Measurements from ENCODE around the gene SYNJ2.

SYNJ2 gene

DNA sequence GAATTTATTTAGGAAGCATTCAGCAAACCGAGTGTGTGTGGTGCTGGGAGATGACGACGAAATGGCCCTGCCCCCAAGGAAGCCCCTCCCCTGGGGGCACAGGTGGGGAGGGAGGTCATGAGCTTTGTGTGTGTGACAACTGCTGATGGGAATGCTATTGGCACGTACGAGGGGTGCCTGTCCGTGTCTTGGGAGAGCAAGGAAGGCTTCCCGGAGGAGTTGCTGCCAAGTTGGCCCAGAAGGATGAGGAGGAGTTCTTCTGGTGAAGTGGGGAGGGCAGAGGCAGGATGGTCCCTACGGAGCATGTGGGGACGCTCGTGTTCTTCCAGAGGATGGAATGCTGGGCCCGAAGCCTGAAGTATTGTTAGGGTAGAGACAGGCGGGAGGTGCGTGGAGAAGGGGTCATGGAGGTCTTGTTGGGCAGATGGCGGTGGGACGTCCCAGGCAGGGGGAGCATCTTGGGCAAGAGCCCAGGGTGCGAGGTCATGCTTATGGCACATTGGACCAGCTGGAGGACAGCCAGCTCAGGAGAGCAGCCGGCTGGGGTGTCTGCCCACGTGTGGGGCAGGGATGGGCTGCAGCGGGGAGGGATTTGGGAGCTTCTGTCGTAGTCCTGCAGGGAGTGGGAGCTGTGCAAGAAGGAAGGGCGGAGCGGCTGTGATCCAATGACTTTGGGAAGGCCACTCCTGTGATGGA, 46.1 kb downstream of the SYNJ2 start:
- DNase-seq (ENCODE audit: low read depth in 3 of 3) = no peak

DNA sequence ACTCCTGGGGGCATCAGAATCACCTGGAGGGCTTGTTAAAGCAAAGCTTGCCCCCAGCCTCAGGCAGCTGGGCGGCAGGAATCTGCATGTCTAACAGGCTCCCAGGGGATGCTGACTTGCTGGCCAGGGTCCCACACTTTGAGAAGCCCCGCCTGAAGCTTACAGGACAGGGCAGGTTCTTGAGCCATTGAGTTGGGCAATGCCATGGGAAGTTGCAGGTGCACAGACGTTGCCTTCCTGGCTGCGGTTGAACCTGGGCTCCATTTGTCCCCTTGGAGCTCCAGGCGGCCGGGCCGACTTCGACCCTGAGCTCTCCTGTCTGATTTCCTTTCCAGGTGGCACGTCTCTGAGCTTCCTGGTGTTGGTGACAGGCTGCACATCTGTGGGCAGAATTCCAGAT, 46.8 kb downstream of the SYNJ2 start:
- DNase-seq (ENCODE audit: low read depth in 3 of 3) = no peak

DNA sequence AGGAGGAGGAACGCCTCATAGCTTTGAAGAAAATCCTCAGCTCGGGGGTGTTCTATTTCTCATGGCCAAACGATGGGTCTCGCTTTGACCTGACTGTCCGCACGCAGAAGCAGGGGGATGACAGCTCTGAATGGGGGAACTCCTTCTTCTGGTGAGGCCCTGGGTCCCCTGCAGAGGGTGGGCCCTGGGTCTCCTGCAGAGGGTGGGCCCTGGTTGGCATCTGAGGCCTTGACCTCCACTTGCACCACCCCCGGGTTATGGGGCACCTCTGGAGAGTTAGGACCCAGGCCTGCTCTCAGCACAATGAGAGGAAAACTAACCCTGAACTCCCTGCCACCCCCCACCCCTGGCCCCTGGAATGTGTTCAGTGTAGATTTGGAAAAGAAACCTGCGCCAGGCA, 47.2 kb downstream of the SYNJ2 start:
- no peak for DNase-seq (ENCODE audit: low read depth in 3 of 3)

DNA sequence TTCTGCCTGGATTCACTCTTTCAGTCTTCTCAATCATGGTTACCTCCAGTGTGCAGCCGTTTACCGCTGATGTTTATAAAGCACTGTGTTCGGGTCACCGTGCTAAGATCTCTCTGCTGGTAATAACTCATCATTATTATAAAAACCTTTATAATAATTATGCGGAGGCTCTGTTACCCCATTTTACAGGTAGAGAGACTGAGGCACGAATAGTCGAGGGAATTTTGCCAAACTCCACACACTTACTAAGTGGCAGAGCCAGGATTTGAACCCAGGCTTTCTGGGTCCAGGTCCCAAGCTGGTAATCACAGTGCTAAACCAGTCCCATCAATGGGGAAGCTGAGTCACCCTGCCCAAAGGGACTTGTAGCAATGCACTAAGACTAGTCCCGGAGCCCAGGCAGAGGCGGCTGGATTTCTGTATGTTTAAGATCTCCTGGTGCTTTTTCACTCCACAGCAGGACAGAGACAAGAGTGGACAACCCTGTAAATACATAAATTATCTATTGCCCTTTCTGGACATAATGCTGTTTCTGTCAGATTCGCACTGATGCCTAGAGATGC, 48.1 kb downstream of the SYNJ2 start:
- DNase-seq (ENCODE audit: low read depth in 3 of 3) = no peak

DNA sequence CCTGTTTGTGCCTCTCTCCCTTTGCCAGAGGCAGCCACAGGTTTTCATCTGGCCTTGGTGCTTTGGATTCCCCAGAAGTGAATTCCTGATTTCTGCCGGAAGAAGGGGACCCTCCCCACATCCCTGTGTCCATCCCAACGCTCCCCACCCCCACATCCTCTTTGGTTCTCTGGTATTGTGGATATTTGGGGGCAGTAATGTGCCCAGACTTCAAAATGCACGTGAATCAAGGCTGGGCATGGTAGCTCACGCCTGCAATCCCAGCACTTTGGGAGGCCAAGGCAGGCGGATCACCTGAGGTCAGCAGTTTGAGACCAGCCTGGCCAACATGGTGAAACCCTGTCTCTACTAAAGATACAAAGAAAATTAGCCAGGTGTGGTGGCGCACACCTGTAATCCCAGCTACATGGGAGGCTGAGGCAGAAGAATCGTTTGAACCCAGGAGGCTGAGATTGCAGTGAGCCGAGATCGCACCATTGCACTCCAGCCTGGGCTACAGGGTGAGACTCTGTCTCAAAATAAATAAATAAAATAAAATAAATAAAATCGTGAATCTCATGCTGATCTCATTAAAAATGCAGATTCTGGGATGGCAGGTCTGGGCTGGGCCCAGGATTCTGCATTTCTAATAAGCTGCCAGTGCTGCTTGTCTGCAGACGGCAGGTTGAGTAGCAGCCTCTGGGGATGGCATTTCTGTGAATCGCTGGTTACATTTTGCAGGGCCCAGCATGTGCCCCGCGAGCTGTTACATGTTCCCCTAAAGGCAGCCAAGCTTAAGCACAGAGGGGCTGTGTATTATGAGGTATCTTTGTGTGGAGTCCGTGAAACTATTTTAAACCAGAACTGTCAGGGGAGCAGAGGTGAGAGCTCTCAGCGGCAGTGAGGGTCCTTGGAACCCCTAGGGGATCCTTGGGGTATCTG, 49.0 kb downstream of the SYNJ2 start:
- DNase-seq (ENCODE audit: low read depth in 3 of 3) = no peak

DNA sequence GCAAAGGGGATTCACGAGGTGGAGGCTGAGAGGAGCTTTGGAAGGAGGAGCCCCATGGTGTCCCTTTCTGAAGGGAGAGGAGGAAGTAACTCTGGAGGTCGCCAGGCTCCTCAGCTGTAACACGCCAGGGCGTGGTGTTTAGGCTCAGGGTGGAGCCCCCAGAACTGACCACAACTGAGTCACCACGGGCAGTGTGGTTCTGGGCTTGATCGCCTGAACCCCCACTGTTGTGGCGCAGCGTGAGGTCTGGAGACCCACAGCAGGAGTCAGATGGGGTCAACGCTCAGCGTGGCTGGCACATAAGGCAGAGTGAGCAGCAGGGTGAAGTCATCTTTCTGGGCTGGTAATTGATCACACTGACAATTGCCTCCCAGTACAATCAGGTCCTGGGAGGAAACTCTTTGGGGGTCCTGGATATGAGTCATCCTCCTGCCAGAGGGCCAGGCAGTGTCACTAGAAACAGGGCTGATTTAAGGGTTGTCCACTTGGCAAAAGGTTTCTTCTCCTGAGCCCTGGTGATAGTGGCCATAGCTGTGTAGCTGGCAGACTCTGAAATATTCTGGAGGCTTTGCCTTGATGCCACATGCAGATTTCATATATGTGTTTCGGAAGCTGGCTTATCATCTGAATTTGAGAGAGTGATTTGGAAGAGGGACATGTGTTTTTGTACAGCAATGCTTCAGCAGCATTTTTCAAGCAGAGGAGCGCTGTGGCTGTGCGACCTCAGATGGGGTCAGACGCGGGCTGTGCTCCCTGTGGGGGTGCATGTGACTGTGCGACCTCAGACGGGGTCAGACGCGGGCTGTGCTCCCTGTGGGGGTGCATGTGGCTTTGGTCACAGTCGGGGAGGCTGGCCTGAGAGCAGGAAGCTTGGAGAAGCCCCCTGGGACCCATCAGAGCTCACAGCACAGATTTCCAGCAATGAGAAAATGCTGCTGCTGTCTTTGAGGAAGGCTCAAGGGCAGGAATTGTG, 50.0 kb downstream of the SYNJ2 start:
- DNase-seq (ENCODE audit: low read depth in 3 of 3) = no peak

DNA sequence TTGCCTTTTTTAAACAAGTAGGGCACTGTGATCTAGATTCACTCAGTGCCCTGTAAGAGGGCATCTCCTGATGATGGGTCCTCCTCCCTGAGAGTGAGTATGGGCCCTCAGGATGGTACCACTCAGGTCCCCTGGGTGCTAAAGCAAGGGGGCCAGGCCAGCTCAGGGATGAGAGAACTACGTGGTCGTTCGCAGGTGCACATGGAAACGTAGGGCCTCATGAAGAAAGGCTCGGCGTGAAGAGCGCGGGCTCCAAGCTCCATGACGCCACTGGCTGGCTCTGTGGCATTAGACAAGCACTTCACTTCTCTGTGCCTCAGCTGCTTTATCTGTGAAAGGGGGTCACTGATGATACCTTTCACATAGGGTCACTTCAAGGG, 50.7 kb downstream of the SYNJ2 start:
- no peak for DNase-seq (ENCODE audit: low read depth in 3 of 3)

DNA sequence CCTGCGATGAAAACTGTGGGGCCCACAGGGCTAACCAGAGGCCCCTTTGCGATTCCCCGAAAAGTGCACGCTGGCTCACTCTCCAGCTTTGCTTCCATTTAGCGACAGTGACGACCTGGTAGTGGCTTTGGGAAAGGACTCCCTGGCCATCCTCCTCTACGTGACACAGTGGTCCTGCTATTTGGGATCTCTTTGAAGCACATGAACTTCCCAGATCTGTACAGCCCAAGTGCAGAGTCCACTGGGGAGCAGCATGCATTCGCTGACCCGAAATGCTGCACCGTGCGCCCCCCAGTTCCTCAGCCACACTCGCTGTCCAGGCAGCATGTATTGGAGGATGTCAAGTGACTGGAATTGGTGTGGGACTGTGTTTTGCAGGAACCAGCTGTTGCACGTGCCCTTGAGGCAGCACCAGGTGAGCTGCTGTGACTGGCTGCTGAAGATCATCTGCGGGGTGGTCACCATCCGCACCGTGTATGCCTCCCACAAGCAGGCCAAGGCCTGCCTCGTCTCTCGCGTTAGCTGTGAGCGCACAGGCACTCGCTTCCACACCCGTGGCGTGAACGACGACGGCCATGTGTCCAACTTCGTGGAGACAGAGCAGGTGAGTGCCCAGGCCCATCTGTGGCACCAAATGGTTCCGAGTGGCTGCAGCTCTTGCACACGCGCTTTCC, 51.6 kb downstream of the SYNJ2 start:
- no peak for DNase-seq (ENCODE audit: low read depth in 3 of 3)

DNA sequence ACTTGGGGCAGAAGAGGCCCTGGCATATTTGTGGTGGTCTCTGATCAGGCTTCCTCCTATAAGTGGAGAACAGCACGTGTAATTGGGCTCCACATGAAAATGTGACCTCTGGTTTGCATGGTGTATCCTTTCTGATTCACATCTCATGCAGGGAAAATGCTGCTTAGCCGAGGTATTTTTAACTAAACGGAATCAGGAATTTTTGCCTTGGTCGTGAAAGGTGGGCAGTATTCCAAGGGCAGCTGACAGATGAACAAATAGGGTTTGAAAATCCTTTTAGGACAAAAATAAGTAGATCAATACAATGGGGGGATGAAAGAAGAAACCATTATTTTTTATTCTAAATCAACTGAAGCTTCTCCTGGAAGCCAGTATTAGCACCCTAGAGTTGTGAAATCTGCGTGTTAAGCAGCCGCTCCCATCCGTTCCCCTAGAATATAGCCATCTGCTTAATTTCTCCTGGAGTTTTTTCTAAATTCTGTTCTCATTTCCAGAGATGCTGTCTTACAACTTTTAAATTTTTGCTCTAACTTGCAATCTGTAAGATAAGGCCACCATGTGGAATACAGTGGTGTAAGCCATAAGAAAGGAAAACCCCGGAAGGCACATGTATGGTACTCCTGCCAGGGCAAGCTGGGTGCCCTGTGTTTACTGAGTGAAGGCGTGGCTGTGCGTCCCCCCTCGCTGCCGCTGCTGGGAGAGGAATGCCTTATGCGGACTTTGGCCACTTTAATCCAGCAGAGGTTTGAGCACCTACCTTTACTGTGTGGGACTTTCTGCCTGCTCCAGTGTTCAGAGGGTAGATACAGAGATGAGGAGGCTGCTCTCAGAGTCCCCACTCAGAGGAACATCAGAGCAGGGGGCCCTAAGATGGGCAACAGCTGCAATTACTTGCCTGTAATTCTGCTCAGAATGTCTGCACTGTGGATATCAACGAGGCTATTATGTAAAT, 52.4 kb downstream of the SYNJ2 start:
- DNase-seq (ENCODE audit: low read depth in 3 of 3) = no peak

DNA sequence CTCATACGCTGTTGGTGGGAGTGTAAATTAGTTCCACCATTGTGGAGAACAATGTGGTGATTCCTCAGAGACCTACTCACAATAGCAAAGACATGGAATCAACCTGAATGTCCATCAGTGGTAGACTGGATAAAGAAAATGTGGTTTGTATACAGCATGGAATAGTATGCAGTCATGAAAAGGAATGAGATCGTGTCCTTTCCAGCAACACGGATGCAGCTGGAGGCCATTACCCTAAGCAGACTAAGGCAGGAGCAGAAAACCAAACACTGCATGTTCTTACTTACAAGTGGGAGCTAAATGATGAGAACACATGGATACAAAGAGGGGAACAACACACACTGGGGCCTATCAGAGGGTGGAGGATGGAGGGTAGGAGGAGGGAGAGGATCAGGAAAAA, 54.6 kb downstream of the SYNJ2 start:
- no peak for DNase-seq (ENCODE audit: low read depth in 3 of 3)

DNA sequence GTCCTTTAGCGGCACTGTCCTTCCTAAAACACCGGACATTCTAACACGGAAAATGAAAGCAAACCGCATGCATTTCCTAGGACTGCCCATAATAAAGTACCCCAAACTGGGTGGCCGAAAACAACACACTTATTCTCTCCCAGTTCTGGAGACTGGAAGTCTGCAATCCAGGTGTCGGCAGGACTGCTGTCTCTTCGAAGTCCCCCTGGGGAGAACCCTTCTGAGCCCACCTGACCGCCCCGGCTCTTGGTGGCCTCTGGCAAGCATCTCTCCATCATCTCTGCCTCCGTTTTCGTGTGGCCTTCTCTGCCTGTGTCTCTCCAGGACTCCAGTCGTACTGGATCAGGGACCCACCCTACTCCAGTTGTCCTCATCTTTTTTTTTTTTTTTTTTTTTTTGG, 55.4 kb downstream of the SYNJ2 start:
- no peak for DNase-seq (ENCODE audit: low read depth in 3 of 3)

DNA sequence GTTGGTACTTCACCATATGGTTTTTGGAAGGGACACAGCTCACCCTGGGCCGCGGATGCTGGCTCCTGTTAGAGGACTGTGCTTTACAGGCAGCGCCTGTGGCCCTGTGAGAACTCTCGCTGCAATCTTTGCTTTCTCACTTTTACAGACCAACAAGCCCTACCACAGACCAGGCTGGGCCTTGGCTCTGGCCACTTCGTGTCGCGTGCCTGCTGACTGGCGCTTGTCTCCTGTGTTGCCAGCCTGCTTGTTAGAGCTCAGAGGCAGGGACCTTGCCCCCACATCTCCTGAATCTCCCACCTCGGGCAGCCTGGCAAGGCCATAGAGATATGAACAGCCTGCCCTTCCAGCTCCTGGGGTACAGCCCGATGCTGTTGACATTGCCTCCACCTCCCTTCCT, 56.1 kb downstream of the SYNJ2 start:
- DNase-seq (ENCODE audit: low read depth in 3 of 3) = no peak

DNA sequence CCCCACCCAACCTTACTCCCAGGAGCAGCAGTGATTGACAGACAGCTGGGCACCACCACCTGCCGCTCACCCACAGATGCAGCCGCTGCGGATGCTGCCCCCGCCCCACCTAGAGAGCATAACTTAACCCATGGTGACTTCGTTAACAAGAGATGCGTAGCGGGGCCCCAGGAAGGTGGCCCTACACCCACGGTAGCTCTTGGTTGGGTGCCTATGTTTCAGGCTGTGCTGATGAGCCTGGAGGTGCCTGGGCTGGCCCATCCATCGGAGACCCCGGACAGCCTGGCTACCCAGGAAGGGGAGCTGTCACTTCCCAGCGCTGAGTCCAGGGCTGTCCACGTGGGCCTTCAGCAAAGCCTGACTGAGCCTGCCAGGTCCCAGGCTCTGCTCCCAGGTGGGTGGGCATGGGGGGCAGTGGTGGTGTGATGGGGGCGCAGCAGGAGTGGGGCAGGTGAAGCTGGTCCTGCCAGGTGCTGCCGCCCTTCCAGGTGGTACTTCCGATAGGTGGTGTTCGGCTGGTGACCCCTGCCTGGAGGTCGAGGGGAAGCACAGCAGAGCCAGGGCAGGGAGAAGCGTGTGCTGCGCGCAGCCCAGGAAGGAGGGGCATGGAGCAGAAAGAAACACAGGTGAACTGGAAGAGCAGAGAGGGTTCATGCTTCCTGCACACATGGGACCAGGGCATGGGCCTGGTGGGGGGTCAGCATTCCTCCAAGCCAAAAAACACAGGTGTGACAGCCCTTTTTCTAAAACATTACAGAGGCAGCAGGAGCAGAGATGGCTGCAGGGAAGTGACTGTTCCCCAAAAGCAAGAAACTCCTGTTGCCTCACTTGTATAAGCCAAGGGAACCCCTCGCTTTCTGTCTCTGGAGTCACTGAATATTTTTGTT, 56.9 kb downstream of the SYNJ2 start:
- DNase-seq (ENCODE audit: low read depth in 3 of 3) = no peak

DNA sequence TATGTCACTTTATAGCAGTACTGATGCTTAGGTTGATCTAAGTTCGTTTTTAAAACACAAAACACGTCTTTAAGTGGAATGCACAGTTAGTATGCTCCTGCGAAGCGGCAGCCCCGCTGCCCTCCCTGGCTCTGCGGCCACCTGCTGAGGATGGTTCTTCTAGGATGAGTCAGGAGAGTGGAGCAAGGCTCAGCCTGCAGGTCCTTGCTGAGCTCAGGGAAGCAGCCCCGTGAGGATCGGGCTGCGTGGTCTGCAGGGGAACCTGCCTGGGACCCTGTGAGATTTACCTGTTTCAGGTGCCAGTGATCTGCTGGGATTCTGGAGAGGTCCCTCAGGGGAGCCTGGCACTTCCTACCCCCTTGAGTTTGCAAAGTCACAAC, 57.5 kb downstream of the SYNJ2 start:
- no peak for DNase-seq (ENCODE audit: low read depth in 3 of 3)

DNA sequence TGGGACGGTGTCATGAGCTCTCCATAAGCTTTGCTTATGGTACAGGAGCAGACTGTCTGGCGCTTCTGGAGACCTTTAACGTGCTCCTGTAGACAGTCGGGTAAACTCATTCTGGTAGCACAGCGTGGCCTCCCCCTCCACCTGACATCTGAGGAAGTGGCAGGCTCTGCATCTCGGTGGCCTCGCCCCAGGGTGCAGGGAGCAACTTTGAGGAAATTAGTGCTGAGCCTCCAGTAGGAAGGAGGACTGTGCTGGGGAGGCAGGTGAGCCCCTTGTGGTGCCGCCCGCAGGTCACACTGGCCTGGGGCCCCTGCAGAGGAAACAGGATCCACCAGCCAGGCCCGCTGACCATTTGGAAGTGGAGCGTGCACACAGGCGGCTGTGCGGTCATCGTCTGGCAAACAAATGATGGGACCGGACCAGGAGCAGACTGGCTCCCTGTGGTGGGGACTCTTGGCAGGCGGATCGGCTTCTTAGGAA, 57.9 kb downstream of the SYNJ2 start:
- no peak for DNase-seq (ENCODE audit: low read depth in 3 of 3)

DNA sequence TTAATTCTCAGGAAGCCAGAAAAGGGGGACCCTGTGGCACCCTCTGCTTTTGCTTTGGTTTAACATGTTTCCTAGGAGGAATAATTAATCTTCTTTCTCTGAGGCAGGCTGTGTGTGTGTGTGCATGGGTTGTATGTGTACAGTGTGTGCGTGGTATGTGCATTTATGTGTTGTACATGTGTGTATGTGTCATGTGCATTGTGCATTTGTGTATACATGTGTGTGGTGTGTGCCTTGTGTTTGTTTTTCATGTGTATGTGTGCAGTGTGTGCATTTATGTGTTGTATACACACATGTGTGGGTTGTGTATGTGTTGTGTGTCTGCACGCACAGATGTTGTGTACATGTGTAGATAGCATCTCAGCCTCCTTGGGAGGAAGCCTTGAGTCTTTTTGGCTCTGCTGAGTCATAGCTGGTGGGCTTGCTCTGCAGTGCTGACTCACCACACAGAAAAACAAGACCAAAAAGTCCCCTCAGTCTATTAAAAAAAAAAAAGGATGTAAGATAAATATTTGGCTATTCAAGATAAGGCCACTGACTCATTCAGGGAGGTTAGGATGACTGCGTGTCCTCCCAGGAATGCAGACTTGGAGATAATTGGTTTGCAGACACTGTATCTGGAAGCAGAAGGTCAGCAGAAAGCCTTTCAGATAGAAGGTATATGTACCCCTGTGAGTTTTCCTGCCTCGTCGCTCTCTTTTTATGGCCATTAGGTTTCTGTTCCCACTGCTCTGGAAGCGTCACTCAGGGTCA, 58.6 kb downstream of the SYNJ2 start:
- DNase-seq (ENCODE audit: low read depth in 3 of 3) = peak in 1 of 3 donors; percentile 23

DNA sequence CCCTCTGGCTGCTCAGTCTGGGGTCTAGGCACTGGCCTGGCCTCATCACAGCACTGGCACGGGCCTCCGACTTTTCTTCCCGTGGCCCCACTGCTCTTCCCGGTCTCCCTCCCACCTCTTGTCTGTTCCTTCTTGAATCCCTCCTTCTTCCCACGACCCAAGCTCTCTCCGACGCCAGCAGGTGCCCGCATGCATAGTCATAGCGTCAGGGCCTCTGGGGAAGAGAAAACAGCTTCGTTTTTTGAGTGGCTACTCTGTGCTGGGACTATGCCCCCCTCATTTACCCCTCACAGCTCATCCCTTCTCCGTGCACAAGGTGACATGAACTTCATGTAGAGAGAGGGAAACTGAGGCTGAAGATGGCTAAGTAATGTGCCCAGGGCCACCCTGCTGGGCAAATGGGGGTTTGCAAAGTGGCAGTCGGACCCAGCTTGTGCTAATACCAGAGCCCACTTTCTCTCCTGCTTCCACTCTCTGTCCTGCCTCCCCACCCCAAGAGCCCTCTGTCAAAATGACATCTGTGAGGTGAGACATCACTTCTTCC, 59.2 kb downstream of the SYNJ2 start:
- no peak for DNase-seq (ENCODE audit: low read depth in 3 of 3)

DNA sequence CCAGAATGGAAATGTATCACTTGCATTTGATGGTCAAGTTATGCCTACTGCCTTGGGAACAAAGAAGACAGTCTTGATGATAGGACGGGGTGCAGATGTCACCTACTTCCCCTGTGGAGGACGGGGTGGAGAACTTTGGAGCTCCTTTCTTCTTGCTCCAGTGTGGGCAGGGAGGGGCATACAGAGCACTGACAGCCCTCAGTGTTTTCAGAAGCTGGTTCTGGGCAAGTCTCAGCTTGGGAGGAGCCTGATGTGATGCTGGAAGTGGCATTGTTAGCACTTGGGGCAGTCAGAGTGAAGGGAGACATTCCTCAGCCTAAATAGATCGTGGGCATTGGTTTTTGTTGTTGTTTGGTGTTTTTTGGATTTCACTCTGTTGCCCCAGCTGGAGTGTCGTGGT, 59.7 kb downstream of the SYNJ2 start:
- no peak for DNase-seq (ENCODE audit: low read depth in 3 of 3)
